Fibroblast of peridontal ligament (primary cell): Measurements from ENCODE around the gene TIGD6.
A peak's percentile ranks its signal among the peaks of the same experiment; 100 is the strongest.

Experiments used
- DNase-seq: peaks from one replicate; pipeline ENCODE4 v3.0.0-alpha.2; 2010; ENCODE audit errors: extremely low read depth

Gene TIGD6

DNA sequence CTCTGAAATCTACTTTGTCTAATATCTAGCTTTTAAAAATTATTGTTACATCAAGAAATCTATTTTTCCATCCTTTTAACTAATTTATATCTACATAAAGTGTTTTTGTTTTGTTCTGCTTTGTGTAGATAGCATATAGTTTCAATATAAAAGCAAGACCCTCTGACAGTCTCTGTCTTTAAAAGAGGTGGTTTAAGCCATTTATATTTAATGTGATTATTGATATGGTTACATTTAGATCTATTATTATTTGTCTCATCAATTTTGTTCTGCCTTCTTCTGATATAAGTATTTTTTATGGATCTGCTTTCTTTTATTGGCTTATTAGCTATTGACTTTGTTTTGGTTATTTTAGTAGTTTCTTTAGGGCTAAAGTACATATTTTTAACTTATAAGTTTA lies 16.1 kb upstream of the TIGD6 start:
- no peak for DNase-seq

DNA sequence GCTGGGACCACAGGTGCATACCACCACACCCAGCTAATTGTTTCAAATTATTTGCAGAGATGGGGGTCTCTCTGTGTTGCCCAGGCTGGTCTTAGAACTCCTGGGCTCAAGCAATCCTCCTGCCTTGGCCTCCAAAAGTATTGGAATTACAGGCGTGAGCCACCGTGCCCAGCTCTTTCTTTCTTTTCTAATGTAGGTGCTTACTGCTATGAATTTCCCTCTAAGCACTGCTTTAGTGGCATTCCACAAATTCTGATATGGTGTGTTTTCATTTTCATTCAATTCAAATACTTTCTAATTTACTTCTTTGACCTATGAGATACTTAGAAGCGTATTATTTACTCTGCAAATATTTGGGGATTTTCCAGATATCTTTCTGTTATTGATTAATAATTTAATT lies 15.0 kb upstream of the TIGD6 start:
- no peak for DNase-seq

DNA sequence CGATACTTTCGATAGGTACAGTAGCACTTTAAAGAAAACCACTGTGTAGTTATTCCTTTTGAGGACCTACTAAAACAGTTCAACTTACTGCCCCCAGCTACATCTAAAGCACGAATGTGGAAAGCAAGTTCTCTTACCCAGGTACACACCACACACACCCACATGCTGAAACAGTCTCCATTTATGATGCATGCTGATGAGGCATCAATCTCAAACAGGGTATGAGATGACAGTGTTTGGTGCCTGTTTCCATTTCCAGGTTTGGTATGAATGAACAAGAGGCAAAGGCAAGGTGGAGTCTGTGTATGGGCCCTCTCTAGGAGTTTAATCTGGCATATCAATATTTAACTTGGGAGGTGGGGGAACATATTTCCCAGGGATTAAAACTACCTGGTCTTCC lies 14.0 kb upstream of the TIGD6 start:
- DNase-seq = no peak

DNA sequence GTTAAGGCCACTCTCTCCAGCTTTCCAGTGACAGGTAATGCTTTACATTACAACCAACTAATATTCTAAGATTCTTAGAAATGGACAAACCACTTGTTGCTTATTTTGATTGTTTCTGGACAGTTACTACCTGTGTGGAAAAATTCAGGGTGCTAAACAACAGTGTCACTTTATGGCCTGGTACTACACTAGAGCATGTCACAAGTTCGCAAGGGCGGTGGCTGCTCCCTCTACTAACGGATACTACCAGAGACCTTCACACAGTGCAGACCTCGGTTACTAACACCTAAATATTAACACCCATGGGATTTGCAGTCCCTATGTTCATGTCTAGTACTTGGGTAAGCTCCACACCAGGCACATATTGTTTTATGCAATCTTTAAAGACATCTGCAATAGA lies 13.5 kb upstream of the TIGD6 start:
- DNase-seq = no peak

DNA sequence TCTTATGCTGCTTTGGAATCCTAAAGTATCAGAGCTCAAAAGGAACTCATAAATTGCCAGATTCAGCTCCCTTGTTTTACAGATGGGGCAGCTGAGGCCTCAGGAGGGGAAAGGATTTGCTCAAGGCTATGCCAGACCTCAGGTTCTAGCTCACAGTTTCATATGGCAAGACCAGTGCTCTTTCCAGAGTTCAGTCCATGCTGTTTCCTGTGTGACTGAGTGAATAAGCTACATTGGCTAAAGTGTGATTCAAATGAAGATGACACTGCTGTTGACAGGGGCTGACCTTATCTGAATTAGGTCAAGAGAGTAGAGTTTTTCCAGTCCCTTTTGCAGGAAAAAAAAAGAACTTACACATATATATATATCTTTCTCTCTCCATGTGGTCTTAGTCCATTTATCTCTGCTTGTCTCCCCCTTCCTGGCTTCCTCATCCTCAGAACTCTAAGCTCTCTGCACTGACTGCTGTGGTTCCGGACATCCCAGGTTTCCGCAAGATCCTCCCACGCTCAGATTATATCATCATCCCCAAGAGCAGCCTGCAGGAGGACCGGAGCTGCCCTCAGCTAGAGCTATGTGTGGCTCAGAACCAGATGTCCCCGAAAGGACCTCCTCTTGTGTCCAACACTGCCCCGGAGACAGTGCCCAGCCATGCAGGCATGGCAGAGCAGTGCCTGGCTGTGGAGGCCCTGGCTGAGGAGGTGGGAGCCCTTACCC lies 9.4 kb upstream of the TIGD6 start:
- no peak for DNase-seq

DNA sequence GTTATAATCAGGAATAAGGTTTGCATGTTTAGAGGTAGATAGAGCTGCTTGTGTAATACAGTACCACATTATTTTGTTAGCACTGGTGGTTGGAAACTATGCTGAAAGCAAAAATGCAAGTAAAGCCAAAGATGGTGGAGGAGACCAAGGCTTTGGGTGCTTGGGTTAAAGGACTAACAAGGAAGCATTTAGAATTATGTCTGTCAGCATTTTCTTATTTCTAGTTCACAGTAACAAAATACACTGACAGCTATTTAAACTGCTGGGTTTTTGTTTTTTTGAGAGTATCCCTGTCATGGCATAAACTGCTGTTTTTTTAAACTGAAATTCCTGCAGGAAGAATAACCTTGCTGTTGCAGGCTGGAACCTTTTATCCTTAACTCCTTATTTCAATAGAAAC lies 6.6 kb upstream of the TIGD6 start:
- DNase-seq = no peak

DNA sequence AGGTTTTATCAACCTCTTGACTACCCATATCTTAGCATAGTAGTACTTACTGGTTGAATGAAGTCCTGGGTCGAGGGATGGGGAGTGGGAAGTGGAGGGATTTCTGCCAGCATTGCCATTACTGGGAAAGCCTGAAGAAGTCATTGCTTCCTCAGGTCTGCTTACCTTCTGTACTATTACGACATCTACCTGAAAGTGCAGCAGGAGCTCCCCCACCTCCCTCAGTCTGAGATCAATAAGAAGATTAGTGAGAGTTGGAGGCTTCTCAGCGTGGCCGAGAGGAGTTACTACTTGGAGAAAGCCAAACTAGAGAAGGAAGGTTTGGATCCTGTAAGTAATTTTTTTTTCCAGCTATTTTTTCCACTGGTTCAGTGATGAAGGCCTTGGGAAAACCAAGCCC lies 5.9 kb upstream of the TIGD6 start:
- DNase-seq = no peak

DNA sequence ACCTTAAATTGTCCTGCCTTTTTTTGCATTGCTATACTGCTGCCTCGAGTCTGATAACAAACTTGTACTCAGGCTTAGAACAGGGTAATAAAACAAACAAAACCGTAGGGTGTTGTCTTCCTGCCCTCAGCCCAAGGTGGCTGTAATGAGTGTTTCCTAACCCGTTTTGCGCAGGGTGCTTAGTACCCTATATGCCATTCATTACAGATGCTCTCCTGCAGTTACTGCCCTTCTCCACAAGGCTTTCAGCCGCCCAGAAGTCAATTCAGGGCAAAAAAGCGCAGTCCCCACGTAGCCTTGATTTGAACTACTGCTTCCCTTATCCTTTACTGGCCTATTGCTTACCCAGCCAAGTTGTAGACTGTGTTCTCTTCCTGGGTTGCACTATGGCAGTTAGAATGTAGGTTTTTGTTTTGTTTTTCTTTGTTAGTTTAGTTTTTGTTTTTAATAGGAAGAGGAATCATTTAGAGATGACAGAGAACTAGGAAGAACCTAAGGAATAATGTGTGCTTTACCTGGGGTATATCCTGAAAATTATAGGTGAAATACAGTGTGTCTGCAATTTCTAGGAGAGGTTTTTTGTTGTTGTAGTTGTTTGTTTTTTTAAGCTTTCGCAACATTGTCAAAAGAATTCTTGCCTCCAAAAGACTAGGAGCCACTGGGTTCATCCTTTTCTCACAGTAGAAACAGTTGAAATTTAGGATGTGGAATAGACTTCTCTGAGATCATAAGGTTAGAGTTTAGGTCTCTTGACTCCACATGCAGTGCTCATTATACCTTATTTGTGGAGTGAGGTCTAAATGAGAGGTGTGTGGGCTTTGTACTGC lies 1.4 kb upstream of the TIGD6 start:
- peak; percentile 80 for DNase-seq

DNA sequence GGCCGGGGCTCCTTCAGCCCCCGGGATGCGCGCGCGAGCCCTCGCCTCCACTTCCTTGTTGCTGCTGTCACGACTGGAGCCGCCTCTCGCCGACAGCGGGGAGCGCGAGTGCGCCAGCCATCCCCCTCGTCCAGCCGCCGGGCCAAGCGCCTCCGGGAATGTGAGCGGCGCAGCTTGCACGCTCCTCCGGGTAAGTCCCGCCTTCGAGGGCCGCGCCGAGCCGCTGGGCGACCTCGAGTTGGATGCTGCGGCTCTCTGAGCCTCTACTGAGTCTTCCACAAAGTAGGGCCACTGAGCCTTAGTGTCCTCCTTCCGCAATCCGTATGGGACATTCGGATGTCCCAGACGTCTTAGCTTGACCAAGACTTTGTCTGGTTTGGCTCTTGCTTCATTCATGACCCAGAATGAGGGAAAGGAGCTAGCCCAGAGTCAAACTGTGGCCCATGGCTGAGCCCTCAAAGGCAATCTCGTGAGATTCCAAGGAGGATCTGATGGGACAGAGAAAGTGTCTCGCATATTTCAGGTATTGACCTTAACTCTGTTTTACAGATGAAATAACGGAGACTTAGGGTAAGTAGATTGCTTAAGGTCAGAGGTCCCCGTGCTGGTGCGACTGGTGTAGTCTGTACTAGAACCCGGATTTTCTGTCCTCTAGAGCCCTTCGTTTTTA lies 671 bp upstream of the TIGD6 start:
- peak; percentile 25 for DNase-seq

DNA sequence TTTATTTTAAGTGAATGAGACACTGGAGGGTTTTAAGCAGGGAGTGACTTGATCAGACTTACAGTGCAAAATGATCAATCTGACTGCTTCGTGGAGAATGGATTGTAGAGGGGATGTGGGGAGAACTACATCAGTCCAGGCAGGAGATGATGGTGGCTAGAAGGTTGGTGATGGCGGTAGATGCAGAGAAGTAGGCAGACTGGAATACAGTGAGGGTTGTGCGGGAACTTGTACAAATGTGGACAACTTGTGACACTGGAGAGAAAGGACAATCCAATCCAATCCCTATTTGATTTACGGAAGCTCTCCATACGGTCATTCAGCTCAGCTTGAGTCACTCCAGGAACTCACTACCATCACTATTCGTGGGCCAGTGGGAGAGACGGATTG lies 593 bp downstream of the TIGD6 start:
- no peak for DNase-seq

DNA sequence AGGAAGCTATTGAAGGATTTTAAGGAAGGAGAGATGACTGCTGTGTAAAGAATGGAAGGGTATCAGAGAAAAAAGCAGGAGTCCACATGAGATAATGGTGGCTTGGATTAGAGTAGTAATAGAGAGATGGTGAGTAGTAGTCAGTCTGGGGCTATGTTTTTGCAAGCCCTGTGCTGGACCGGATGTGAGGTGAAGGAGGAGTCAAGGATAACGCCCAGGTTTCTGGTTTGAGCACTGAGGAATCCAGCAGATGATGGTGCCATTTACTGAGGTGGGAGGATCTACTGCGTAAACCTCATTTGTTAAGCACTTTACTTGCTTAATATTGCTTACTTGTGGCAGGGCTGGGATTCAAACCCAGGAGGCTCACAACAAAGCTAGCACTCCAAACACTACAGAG lies 1.1 kb downstream of the TIGD6 start:
- DNase-seq = no peak

DNA sequence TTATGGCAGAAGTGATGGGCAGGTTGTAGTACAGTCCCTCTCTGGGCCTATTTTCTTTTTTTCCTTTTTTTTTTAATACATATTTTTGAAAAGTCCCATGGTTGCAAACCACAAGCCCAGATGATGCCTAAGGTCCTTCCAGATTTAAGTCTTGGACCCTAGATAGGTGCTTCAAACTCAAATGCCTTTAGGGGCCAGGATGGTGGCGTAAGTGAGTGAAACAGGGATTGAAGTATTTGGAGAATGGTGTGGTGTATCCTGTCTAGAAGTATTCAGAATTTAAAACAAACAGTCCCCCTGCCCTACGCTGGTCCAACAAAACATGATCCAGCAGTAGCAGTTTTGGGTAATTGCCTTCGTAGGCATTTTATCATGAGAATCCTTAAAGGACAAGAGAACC lies 2.2 kb downstream of the TIGD6 start:
- no peak for DNase-seq

DNA sequence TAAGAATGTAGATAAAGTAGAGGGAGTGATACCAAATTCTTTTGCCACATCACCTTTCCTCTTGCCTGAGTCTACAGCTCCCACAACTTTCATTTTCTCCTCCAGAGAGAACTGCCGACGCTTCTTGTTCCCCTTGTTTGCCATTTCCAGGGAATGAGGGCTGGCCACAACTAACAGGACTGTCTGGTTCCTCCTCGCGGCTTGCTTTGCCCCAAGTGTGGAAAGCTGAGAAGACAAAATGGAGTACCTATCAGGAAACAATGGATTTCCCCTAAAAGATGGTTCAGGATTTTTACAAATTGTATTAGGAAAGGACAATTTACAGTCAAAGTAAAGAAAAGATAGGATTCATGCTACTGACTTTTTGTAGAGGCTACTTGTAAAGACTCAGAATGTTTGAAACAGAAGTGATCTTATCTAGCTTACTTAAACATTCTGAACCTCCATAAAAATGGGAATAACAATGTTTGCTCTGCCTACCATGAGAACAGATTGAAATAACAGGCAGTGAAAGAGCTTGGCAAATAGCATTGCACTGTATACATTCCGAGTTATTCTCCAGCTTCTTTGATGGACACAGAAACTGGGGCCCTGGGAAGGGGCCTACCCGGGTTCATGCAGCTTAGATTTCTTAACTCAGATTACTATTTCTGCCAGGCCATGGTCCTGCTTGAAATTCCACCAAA lies 4.1 kb downstream of the TIGD6 start:
- DNase-seq = no peak

DNA sequence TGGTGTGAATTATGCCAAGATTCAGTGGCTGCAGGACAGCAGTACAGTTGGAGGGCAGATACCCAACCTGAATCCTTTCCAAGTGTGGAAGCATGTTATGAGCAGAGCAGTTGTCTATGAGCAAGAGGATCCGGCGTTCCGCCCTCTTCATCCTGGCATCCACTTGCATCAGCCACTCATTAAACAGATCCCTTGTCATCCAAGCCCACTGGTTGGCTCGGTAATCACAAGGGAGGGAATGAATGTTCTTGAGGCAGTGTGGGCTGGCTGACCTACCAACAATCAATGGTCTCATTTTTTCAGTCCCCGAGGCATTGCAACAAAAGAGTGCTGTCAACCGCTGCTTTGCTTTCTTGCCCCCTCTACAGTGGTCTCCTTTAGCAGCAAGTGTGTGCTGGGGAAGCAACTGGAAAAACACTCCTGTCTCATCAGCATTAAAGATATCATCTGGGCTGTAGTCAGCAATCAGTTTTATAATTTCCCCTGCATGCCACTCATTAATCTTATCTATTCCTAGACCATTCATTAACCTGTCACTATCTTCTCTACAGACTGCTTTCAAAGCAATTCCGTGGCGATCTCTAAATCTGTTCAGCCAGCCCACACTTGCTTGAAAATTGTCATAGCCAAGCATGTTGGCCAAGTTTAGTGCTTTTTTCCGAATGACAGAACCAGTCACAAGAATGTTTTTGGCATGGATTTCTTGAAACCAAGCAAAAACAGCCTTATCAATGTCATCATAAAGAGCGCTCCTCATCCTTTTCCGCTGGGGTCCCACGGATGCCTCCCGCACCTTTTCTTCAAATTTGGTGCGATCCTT lies 4.9 kb downstream of the TIGD6 start:
- no peak for DNase-seq

DNA sequence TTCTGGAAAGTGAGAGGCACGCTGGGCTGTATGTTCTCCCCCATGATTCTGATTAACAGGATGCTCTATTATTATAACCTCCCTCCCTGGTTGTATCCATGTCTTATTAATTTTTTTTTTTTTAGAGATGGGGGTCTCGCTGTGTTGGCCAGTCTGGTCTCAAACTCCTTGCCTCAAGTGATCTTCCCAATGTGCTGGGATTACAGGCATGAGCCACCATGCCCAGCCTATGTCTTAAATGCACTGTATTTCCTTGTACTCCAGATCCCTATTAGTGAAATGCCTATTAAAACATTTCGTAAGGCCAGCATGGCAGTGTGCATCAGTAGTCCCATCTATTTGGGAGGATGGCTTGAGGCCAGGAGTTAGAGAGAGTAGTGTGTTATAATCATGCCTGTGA lies 7.0 kb downstream of the TIGD6 start:
- DNase-seq = no peak

DNA sequence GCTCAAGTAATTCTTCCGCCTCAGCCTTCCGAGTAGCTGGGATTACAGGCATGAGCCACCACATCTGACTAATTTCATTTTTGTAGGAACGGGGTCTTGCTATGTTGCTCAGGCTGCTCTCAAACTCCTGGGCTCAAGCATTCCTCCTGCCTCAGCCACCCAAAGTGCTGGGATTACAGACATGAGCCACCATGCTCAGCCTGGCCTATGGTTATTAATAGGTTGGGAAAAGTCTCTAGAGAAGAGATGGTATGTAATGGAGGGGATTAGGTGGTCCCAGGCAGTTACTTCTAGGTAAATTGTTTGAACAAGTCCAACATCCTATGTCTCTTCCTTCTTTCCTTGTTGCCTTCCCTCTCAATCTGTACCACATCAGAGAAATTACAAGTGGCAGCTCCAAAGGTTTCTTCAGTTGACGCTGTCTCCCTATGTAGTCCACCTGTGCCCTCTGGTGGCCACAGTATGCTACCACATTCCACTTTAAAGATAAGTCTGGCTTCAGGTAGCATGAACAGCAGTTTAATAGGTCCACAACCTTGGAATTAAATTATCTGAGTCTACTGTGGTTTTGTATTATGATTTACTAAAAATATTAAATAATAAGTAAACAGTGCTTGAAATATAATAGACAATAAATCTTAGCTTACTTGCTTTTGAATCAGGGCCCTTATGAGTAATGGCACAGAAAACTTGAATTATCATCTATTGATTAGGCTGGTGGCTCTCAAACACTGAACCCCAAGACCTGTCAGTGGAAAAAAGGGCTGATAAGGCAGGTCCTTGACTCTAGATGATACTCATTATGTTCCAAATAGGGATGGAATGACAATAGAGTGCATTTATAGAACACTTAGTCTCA lies 9.7 kb downstream of the TIGD6 start:
- DNase-seq = peak; percentile 80

DNA sequence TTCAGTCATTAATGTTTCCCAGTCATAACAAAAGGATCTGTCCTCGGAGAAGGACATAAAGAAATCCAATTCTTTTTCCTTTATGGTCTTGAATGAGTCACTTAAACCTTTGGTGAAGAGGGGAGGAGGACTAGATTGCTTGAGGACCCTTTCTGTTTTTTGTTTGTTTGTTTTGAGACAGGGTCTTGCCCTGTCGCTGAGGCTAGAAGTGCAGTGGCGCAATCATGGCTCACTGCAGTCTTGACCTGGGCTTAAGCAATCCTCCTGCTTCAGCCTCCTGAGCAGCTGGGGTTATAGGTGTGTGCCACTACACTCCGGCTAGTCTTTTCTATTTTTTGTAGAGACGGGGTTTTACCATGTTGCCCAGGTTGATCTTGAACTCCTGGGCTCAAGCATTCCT lies 12.3 kb downstream of the TIGD6 start:
- DNase-seq = no peak

DNA sequence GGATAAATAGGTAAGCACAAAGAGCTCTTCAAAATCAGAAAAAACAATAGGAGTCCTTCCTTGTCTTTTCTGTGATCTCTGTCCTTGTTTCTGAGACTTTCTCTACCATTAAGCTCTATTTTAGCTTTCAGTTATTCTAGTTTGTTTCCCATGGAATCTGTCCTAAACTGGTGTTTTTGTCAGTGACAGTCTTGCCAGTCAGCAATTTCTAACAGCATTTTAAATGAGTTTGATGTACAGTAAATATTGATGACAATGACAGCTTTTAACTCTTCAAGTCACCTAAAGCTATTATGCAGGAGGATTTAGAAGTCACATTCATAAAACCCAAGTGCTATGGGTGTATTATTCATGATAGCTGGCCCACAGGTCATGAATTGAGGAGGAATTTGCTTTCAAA lies 17.9 kb downstream of the TIGD6 start:
- no peak for DNase-seq

DNA sequence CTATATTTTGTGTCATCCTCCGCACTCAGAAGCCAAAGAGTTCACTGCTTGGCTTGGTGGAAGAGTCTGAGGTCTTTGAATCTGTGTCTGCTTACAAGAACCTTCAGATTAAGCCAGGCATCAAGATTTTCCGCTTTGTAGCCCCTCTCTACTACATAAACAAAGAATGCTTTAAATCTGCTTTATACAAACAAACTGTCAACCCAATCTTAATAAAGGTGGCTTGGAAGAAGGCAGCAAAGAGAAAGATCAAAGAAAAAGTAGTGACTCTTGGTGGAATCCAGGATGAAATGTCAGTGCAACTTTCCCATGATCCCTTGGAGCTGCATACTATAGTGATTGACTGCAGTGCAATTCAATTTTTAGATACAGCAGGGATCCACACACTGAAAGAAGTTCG lies 19.2 kb downstream of the TIGD6 start:
- no peak for DNase-seq

DNA sequence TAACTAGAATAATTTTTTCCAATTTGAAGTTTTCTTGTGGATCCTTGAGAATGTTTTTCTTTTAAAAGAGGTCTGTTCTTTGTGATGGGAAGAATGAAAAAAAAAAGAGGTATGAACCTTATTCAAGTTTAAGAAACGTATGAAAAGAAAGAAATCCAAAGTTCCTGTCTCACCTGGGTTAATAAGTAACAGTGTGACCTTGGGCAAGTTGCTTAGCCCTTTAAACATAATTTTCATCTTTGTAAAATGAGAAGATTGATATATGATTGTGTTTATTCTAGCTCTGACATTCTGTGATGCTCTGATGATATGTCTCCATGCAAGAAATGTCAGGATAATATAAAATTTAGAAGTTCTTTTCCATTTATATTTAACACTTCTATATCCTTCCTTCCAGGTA lies 20.6 kb downstream of the TIGD6 start:
- DNase-seq = no peak

DNA sequence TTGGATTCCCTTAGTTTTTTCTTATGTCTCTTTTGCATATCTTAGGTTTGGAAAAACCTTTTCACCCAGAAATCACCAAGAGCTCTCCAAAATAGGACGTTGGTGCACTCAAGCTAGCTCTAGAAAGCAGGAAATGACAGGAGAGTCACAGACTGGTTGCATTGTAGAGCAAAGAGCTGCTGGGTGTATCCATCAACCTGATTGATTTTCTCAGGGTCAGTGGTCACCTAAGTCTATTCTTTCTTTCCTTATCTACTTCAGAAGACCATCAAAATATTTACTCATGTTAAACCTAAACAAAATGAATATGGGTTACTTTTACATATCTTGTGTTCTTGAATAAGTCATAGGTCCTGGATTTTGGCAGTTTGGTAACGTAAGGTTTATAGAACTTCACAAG lies 25.0 kb downstream of the TIGD6 start:
- DNase-seq = no peak
